H1 (cell line): ENCODE results near the gene PLD5. TPM values are rescaled to one million over a fixed set of nuclear protein-coding genes. Genes with fewer than 3 reads are reported as not detected.

Experiments
- CTCF ChIA-PET: fragments of 300-600 bp; sonication (Branson Sonifier 250); formaldehyde crosslinking; loops from one replicate; lab custom pipeline; 2021; ENCODE audit not compliant: partially characterized antibody; lab: Charles Lee
- POLR2A ChIA-PET: fragments of 300-600 bp; sonication (Branson Sonifier 250); formaldehyde crosslinking; loops from one replicate; lab custom pipeline; 2021; ENCODE audit warnings: inconsistent platforms; ENCODE audit not compliant: partially characterized antibody; lab: Charles Lee
- DNase-seq, 2 experiments: peaks; one replicate each; pipeline versions ENCODE4 v3.0.0 to v3.0.0-alpha.2; 2010 to 2022; ENCODE audit warnings: low spot score in 2 of 2, low read depth in 1 of 2, mixed read lengths in 1 of 2
- FAIRE-seq: peaks from 2 replicates; lab custom pipeline; 2011; peaks lifted over from hg19 to GRCh38; lab: Jason Lieb, UNC
- H2AFZ ChIP-seq: 2 replicates; pipeline ENCODE4 v1.8.1; 2012; ENCODE audit warnings: low read length, inconsistent platforms
- H2AK5ac ChIP-seq: 2 replicates; pipeline ENCODE4 v1.6.1; 2013; ENCODE audit warnings: low read depth, low read length
- H2BK120ac ChIP-seq: replicated peaks from 2 replicates; pipeline ENCODE3; 2013; ENCODE audit warnings: low read depth, low read length, inconsistent platforms
- H2BK12ac ChIP-seq: 2 replicates; pipeline ENCODE4 v1.6.1; 2013; ENCODE audit warnings: low read depth, low read length
- H2BK15ac ChIP-seq: 2 replicates; pipeline ENCODE4 v1.6.1; 2013; ENCODE audit warnings: low read length
- H2BK20ac ChIP-seq: 2 replicates; pipeline ENCODE4 v1.6.1; 2013; ENCODE audit warnings: low read length
- H2BK5ac ChIP-seq: 2 replicates; pipeline ENCODE4 v1.6.1; 2013; ENCODE audit warnings: low read depth, low read length
- H3K14ac ChIP-seq: 2 replicates; pipeline ENCODE4 v1.6.1; 2013; ENCODE audit warnings: inconsistent platforms; ENCODE audit not compliant: insufficient read length
- H3K18ac ChIP-seq: 2 replicates; pipeline ENCODE4 v1.6.1; 2013; ENCODE audit warnings: low read length; ENCODE audit errors: extremely low read depth
- H3K23ac ChIP-seq: 2 replicates; pipeline ENCODE4 v1.6.1; 2013; ENCODE audit warnings: inconsistent platforms; ENCODE audit not compliant: insufficient read length
- H3K23me2 ChIP-seq: 2 replicates; pipeline ENCODE4 v1.6.1; 2013; ENCODE audit warnings: low read depth, low read length
- H3K27ac ChIP-seq: 2 replicates; pipeline ENCODE4 v1.6.1; 2011; ENCODE audit warnings: low read depth, low read length, inconsistent platforms
- H3K27me3 ChIP-seq, 4 experiments: replicated peaks in 1 of 4; 1 replicate in 1 of 4; 2 replicates in 3 of 4; pipeline versions ENCODE4 v1.6.1 to v1.8.1; 2011 to 2013; ENCODE audit warnings: low read length in 3 of 4, mild to moderate bottlenecking in 3 of 4, inconsistent platforms in 2 of 4, mixed read lengths in 2 of 4, moderate library complexity in 1 of 4; ENCODE audit not compliant: control insufficient read depth in 3 of 4, insufficient read depth in 3 of 4; ENCODE audit errors: extremely low read depth in 1 of 4
- H3K36me3 ChIP-seq, 4 experiments: 2 replicates each; pipeline versions ENCODE4 v1.6.1 to v1.8.1; 2011 to 2013; ENCODE audit warnings: mild to moderate bottlenecking in 4 of 4, low read length in 3 of 4, moderate library complexity in 2 of 4, control low read depth in 1 of 4, inconsistent platforms in 1 of 4; ENCODE audit not compliant: insufficient read depth in 4 of 4, control insufficient read depth in 2 of 4
- H3K4ac ChIP-seq: replicated peaks from 2 replicates; pipeline ENCODE3; 2013; ENCODE audit warnings: low read length, low read depth, mixed read lengths, inconsistent platforms; ENCODE audit not compliant: insufficient read length
- H3K4me1 ChIP-seq, 4 experiments: replicated peaks in 1 of 4; 1 replicate in 1 of 4; 2 replicates in 3 of 4; pipeline versions ENCODE4 v1.6.1 to v1.8.1; 2011 to 2013; ENCODE audit warnings: low read length in 3 of 4, inconsistent platforms in 2 of 4, mixed read lengths in 1 of 4; ENCODE audit not compliant: insufficient read depth in 4 of 4, control insufficient read depth in 3 of 4
- H3K4me2 ChIP-seq, 2 experiments: 2 replicates each; pipeline versions ENCODE4 v1.6.1 to v1.8.1; 2011 to 2013; ENCODE audit warnings: low read depth in 2 of 2, low read length in 2 of 2, control low read depth in 1 of 2, inconsistent platforms in 1 of 2, mild to moderate bottlenecking in 1 of 2; ENCODE audit not compliant: insufficient read depth in 1 of 2
- H3K4me3 ChIP-seq, 4 experiments: fragments of 200-600, 300-600 bp in 1 of 4; sonication (generic), shearing (Covaris generic), sonication (Bioruptor Twin) in 1 of 4; 2 replicates each; pipeline versions ENCODE4 v1.5.1 to v1.8.1; 2011 to 2016; ENCODE audit warnings: low read length in 4 of 4, low read depth in 3 of 4, control low read depth in 2 of 4, inconsistent platforms in 2 of 4, mild to moderate bottlenecking in 2 of 4, mixed read lengths in 1 of 4, moderate library complexity in 1 of 4; ENCODE audit not compliant: insufficient read depth in 2 of 4; ENCODE audit errors: extremely low read depth in 1 of 4
- H3K56ac ChIP-seq: replicated peaks from 2 replicates; pipeline ENCODE3; 2013; ENCODE audit warnings: low read depth, mild to moderate bottlenecking, mixed read lengths, low read length, inconsistent platforms; ENCODE audit not compliant: insufficient read length
- H3K79me1 ChIP-seq: 2 replicates; pipeline ENCODE4 v1.6.1; 2013; ENCODE audit warnings: low read depth, low read length, control low read depth
- H3K79me2 ChIP-seq, 2 experiments: 2 replicates each; pipeline versions ENCODE4 v1.6.1 to v1.8.1; 2012 to 2013; ENCODE audit warnings: low read length in 2 of 2, mild to moderate bottlenecking in 2 of 2, inconsistent platforms in 1 of 2; ENCODE audit not compliant: insufficient read depth in 2 of 2, control insufficient read depth in 1 of 2
- H3K9ac ChIP-seq, 4 experiments: replicated peaks in 1 of 4; 1 replicate in 1 of 4; 2 replicates in 3 of 4; pipeline versions ENCODE4 v1.6.1 to v1.8.1; 2011 to 2013; ENCODE audit warnings: low read depth in 3 of 4, low read length in 3 of 4, control low read depth in 2 of 4, mild to moderate bottlenecking in 2 of 4, moderate library complexity in 2 of 4, inconsistent platforms in 1 of 4; ENCODE audit errors: extremely low read depth in 1 of 4
- H3K9me3 ChIP-seq, 2 experiments: 2 replicates each; pipeline versions ENCODE4 v1.6.1 to v1.8.1; 2012 to 2013; ENCODE audit warnings: mild to moderate bottlenecking in 2 of 2, moderate library complexity in 2 of 2, control low read depth in 1 of 2, inconsistent platforms in 1 of 2, low read depth in 1 of 2, low read length in 1 of 2, mixed read lengths in 1 of 2; ENCODE audit not compliant: insufficient read depth in 2 of 2
- H4K20me1 ChIP-seq, 2 experiments: replicated peaks in 1 of 2; 2 replicates each; pipeline versions ENCODE3 to v1.8.1; 2011 to 2013; ENCODE audit warnings: inconsistent platforms in 2 of 2, low read length in 2 of 2, mild to moderate bottlenecking in 1 of 2; ENCODE audit not compliant: insufficient read depth in 2 of 2, control insufficient read depth in 1 of 2
- H4K5ac ChIP-seq: 2 replicates; pipeline ENCODE4 v1.6.1; 2013; ENCODE audit warnings: low read length, low read depth, mixed read lengths, inconsistent platforms; ENCODE audit not compliant: insufficient read length
- H4K8ac ChIP-seq: 2 replicates; pipeline ENCODE4 v1.8.0; 2013; ENCODE audit warnings: mild to moderate bottlenecking, moderate library complexity, low read length, inconsistent platforms; ENCODE audit not compliant: insufficient read depth; ENCODE audit errors: extremely low read depth
- H4K91ac ChIP-seq: replicated peaks from 2 replicates; pipeline ENCODE3; 2013; ENCODE audit warnings: low read length, mixed read lengths, inconsistent platforms; ENCODE audit not compliant: insufficient read length
- BRCA1 ChIP-seq: IDR thresholded peaks from 2 replicates; pipeline ENCODE4 v1.6.1; 2012; ENCODE audit warnings: low read depth, low read length, improper control_type of control experiment
- EGR1 ChIP-seq: IDR thresholded peaks from 2 replicates; pipeline ENCODE4 v1.6.1; 2011; ENCODE audit warnings: low read depth, low read length, borderline replicate concordance
- FOSL1 ChIP-seq: IDR thresholded peaks from 2 replicates; pipeline ENCODE4 v1.6.1; 2011; ENCODE audit warnings: mild to moderate bottlenecking, low read depth, low read length, moderate library complexity; ENCODE audit not compliant: insufficient read depth
- GABPA ChIP-seq: IDR thresholded peaks from 2 replicates; pipeline ENCODE4 v1.6.1; 2011; ENCODE audit warnings: mild to moderate bottlenecking, low read length, moderate library complexity, borderline replicate concordance; ENCODE audit not compliant: insufficient read depth
- KDM5A ChIP-seq: fragments of 200-600 bp; IDR thresholded peaks from 2 replicates; pipeline ENCODE4 v1.7.1; 2012; ENCODE audit warnings: mild to moderate bottlenecking, low read length, inconsistent platforms, mixed read lengths
- PHF8 ChIP-seq: fragments of 200-600 bp; sonication (generic); conservative IDR thresholded peaks from 2 replicates; pipeline ENCODE4 v1.7.1; 2012; ENCODE audit warnings: low read depth, mild to moderate bottlenecking, inconsistent platforms, low read length, moderate library complexity
- POLR2A ChIP-seq, 2 experiments: IDR thresholded peaks; 1 replicate in 1 of 2; 2 replicates in 1 of 2; pipeline ENCODE4 v1.6.1; 2011; ENCODE audit warnings: low read depth in 2 of 2, low read length in 2 of 2, mild to moderate bottlenecking in 2 of 2; ENCODE audit errors: control extremely low read depth in 1 of 2
- RFX5 ChIP-seq: IDR thresholded peaks from 2 replicates; pipeline ENCODE4 v1.6.1; 2011; ENCODE audit warnings: low read depth, low read length, improper control_type of control experiment, borderline replicate concordance
- SAP30 ChIP-seq: fragments of 300-600 bp; sonication (generic); IDR thresholded peaks from 2 replicates; pipeline ENCODE4 v1.7.1; 2012; ENCODE audit warnings: low read length, moderate library complexity, mild to moderate bottlenecking, inconsistent platforms; ENCODE audit not compliant: insufficient read depth, insufficient replicate concordance
- SP2 ChIP-seq: IDR thresholded peaks from 2 replicates; pipeline ENCODE4 v1.6.1; 2012; ENCODE audit warnings: mild to moderate bottlenecking, low read length, inconsistent platforms
- SRF ChIP-seq: IDR thresholded peaks from 2 replicates; pipeline ENCODE4 v1.6.1; 2011; ENCODE audit warnings: mild to moderate bottlenecking, low read depth, low read length, moderate library complexity
- TAF1 ChIP-seq: IDR thresholded peaks from 2 replicates; pipeline ENCODE4 v1.6.1; 2011; ENCODE audit warnings: mild to moderate bottlenecking, low read depth, low read length
- TEAD4 ChIP-seq: IDR thresholded peaks from 2 replicates; pipeline ENCODE4 v1.6.1; 2012; ENCODE audit warnings: low read depth, low read length, inconsistent platforms, mixed read lengths
- USF2 ChIP-seq: IDR thresholded peaks from 2 replicates; pipeline ENCODE4 v1.6.1; 2011; ENCODE audit warnings: low read length, improper control_type of control experiment
- WGBS, 2 experiments: shearing (Covaris generic) in 1 of 2; methylation state at CpG; one replicate each; pipeline versions ENCODE4 v1.1.6 to v1.1.7; 2013 to 2015; ENCODE audit warnings: low lambda C conversion rate in 2 of 2, mixed read lengths in 2 of 2, inconsistent platforms in 1 of 2, low coverage in 1 of 2, missing lambda C conversion rate in 1 of 2; ENCODE audit not compliant: insufficient replicate concordance in 2 of 2, insufficient coverage in 1 of 2, insufficient read length in 1 of 2; ENCODE audit errors: extremely low coverage in 1 of 2, missing lambda C conversion rate in 1 of 2; 5-methylcytosine and 5-hydroxymethylcytosine counted together
- polyA plus RNA-seq, 7 experiments: library from polyadenylated mRNA; depleted of rRNA in 3 of 7; stranded (reverse) in 5 of 7; unstranded in 2 of 7; fragments of >200 nt in 5 of 7; fragments of 200-250 nt in 2 of 7; gene quantifications; 1 replicate in 5 of 7; 2 replicates in 1 of 7; 4 replicates in 1 of 7; pipeline versions ENCODE4 v1.2.1 to v1.2.3, GENCODE V29; 2011 to 2013; ENCODE audit warnings: missing spikeins in 2 of 7, mixed read lengths in 2 of 7
- total RNA-seq: library from RNA; stranded (reverse); fragmentation: NEBNext Ultra II Directional; extraction: Animal tissue kit (Norgen Biotek cat#: 25700); gene quantifications from 2 replicates; pipeline ENCODE4 v1.2.1, GENCODE V29; 2021

Gene PLD5
- total and polyA plus RNA-seq, 2 of the 8 experiments (the other 6 are each of a cell fraction or from before 2014, with no cell fraction given), result 0.86 to 8.5 TPM

DNA sequence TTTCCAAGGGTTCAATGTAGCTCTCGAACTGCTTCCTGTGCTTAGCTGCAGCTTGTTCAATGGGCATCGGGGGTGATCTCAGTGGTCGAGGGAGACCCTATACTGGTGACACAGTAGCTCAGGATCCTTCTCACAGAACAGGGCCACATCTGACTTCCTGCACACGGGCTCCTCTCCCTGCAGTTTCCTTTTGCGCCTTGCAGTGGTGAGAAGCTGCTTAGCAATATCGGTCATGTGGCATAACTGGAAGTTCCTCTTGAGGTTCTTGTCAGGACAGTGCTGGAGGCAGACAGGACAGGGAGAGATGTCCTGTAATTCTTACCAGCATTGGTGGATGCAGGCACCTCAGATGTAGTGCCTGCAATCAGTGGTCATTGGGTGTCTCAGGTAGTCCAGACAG is 385.1 kb downstream of the PLD5 start:
- H3K18ac ChIP-seq, result no peak overlapping the region
- FAIRE-seq, result no peak
- TF ChIP-seq BRCA1 (no peak), POLR2A (IDR thresholded peaks at IDR 0.05; ENCODE audit: control extremely low read depth in 1 of 2, low read depth in 2 of 2, low read length in 2 of 2) (no peak), TAF1 (no peak), SAP30 (no peak), SP2 (no peak), KDM5A (no peak), USF2 (no peak), GABPA (no peak), PHF8 (no peak), FOSL1 (no peak), RFX5 (no peak), EGR1 (no peak), TEAD4 (no peak), SRF (no peak)

More for the DNA sequence above, 385.1 kb downstream of the PLD5 start:
- no peak for DNase-seq
- Histone ChIP-seq H3K4me3 (no peak overlapping the region), H3K79me2 (no peaks in the 10 kb centered on the region), H3K4me1 (no peaks in the 10 kb centered on the region), H3K79me1 (no peaks in the 10 kb centered on the region), H3K56ac (no peak overlapping the region), H3K23ac (no peak overlapping the region), H3K27me3 (no peaks in the 10 kb centered on the region), H3K9ac (no peak overlapping the region), H2AK5ac (no peak overlapping the region), H2BK12ac (0 out of 2 replicates have a peak overlapping the region, but pooled peaks have one; percentile 14), H3K14ac (no peak overlapping the region), H4K91ac (no peak overlapping the region), H3K9me3 (peaks cover 0 to 2% of the 10 kb centered on the region in 2 experiments; a peak in 2 of 4 replicates), H3K23me2 (no peaks in the 10 kb centered on the region), H4K8ac (no peak overlapping the region), H2BK5ac (no peak overlapping the region), H4K5ac (no peak overlapping the region), H2BK20ac (no peak overlapping the region), H3K4ac (no peak overlapping the region), H4K20me1 (no peaks in the 10 kb centered on the region), H2BK15ac (no peak overlapping the region; the same call in 1 of the 2 replicates), H3K27ac (no peak overlapping the region), H3K36me3 (no peaks in the 10 kb centered on the region), H2BK120ac (no peak overlapping the region), H2AFZ (no peak overlapping the region), H3K4me2 (no peak overlapping the region)
- WGBS, 2 experiments, result 88% methylated on average over 6 of the region's 6 CpGs; no CpG with 5 or more reads in 1 of the 2 experiments
- ChIA-PET CTCF (interaction anchor here (1.1 kb wide), 1 partner anchor 19 kb away, joined by 3 read pairs; no protein-coding TSS in a partner anchor), POLR2A (no interaction called here)
